Adrenal gland (tissue), 19 donors: ENCODE measurements around the gene TMA7. TPM values are rescaled to one million over a fixed set of nuclear protein-coding genes. Genes with fewer than 3 reads are reported as not detected.

Source experiments
- DNase-seq, 7 donors: peaks; one replicate each; pipeline ENCODE4 v3.0.0-alpha.2; 2019 to 2020
- H3K27ac ChIP-seq, 5 donors: fragments of 200-600 bp; sonication (generic) in 4 of 5; 1 replicate in 3 of 5; 2 replicates in 2 of 5; pipeline versions ENCODE4 v1.5.1 to v1.8.0; 2016 to 2020; ENCODE audit warnings: mild to moderate bottlenecking in 1 of 5
- H3K27me3 ChIP-seq: fragments of 200-600 bp; 2 replicates; pipeline ENCODE4 v1.8.0; 2021
- H3K36me3 ChIP-seq, 2 donors: fragments of 200-600 bp; replicated peaks in 1 of 2; 1 replicate in 1 of 2; 2 replicates in 1 of 2; pipeline versions ENCODE4 v1.5.1 to v1.8.0; 2018 to 2022
- H3K4me1 ChIP-seq, 2 donors: fragments of 200-600 bp; replicated peaks in 1 of 2; 1 replicate in 1 of 2; 2 replicates in 1 of 2; pipeline versions ENCODE4 v1.5.1 to v1.8.0; 2018 to 2021
- H3K4me3 ChIP-seq, 4 donors: fragments of 200-600 bp; sonication (generic) in 3 of 4; one replicate each; pipeline ENCODE4 v1.5.1; 2016 to 2018
- H3K9me3 ChIP-seq, 3 donors: fragments of 200-600 bp; sonication (generic) in 1 of 3; replicated peaks in 1 of 3; 1 replicate in 2 of 3; 2 replicates in 1 of 3; pipeline versions ENCODE4 v1.5.1 to v1.8.0; 2016 to 2021
- CTCF ChIP-seq, 6 experiments: fragments of 450-650 bp in 4 of 6; fragments of 200-600 bp in 2 of 6; sonication (generic) in 1 of 6; IDR thresholded peaks; 1 replicate in 5 of 6; 2 replicates in 1 of 6; pipeline versions ENCODE4 v1.5.1 to v1.8.0; 2016 to 2021; ENCODE audit warnings: antibody characterized with exemption in 6 of 6, mild to moderate bottlenecking in 2 of 6, moderate library complexity in 1 of 6
- POLR2A ChIP-seq, 2 donors: fragments of 450-650 bp; IDR thresholded peaks; one replicate each; pipeline ENCODE4 v1.6.1; 2017; ENCODE audit warnings: antibody characterized with exemption in 2 of 2, mild to moderate bottlenecking in 2 of 2, moderate library complexity in 1 of 2
- WGBS, 4 donors: extraction: QIAGEN DNeasy Blood & Tissue Kit in 2 of 4; methylation state at CpG; one replicate each; pipeline versions ENCODE4 v1.1.5 to v1.1.7; 2013 to 2017; 5-methylcytosine and 5-hydroxymethylcytosine counted together
- intact Hi-C, 2 donors: fragments of 100-400 bp; cut with DNase I; formaldehyde crosslinking; loops; one replicate each; pipeline versions ENCODE4 v1.14.1 to v1.15.0; 2022 to 2023
- long read RNA-seq, 10 donors: library from polyadenylated mRNA in 3 of 10; unstranded in 2 of 10; stranded (forward) in 1 of 10; transcript quantifications; one replicate each; pipeline ENCODE4 v2.0.0 and lab custom pipeline, GENCODE V29; 2021 to 2026
- polyA plus RNA-seq, 3 donors: library from polyadenylated mRNA; stranded (reverse); fragments of 200-250 nt in 2 of 3; fragments of 350-450 nt in 1 of 3; fragmentation: Illumina TruSeq in 1 of 3; extraction: RNeasy Lipid Tissue Mini Kit (QIAGEN cat#74804) in 1 of 3; gene quantifications; one replicate each; pipeline ENCODE4 v1.2.3, GENCODE V29; 2013 to 2014
- total RNA-seq, 9 donors: library from RNA; depleted of rRNA in 4 of 9; stranded (reverse); fragments of >200 nt in 4 of 9; fragments of 120-200 nt in 1 of 9; fragmentation: NEBNext Ultra II Directional in 1 of 9; extraction: Animal tissue kit (Norgen Biotek cat#: 25700) in 1 of 9; gene quantifications; one replicate each; pipeline versions ENCODE4 v1.1.0 to v1.2.4, GENCODE V29; 2013 to 2023
- donor health status: healthy with polysubstance abuse.
- donor health status: Bipolar disorder and iron deficiency.
- donor health status: DM: yes; HTN: yes; CAD: no.
- donor health status: DM: no; HTN: no; CAD: no.
- donor health status: DM: no; HTN: no; CAD: no.
- donor health status: DM: yes; HTN: yes; CAD: no.

The TMA7 gene
- 100 to 1,000 TPM; 177 to 603 (median 238) TPM for total RNA-seq
- polyA plus RNA-seq, result 100 to 1,000 TPM; 489 to 891 (median 742) TPM
- long read RNA-seq, donor 1, transcript TMA7-202 (3 exons, 619 nt), result minor isoform, 70 of 527 reads
- long read RNA-seq, donor 1, transcript TMA7-201 (4 exons, 561 nt), result major isoform, 403 of 527 reads
- long read RNA-seq, donor 1, partial matches to known transcripts, result 15 of 527 reads
- long read RNA-seq, donor 1, other reads (novel, unspliced or antisense), result 39 of 527 reads
- long read RNA-seq, donor 2, transcript TMA7-201 (4 exons, 561 nt), result major isoform, 241 of 310 reads
- long read RNA-seq, donor 2, transcript TMA7-202 (3 exons, 619 nt), result minor isoform, 41 of 310 reads
- long read RNA-seq, donor 2, partial matches to known transcripts, result 16 of 310 reads
- long read RNA-seq, donor 2, other reads (novel, unspliced or antisense), result 12 of 310 reads
- long read RNA-seq, donor 3, transcript TMA7-202 (3 exons, 619 nt), result minor isoform, 49 of 369 reads
- long read RNA-seq, donor 3, transcript TMA7-201 (4 exons, 561 nt), result major isoform, 292 of 369 reads
- long read RNA-seq, donor 3, partial matches to known transcripts, result 5 of 369 reads
- long read RNA-seq, donor 3, other reads (novel, unspliced or antisense), result 23 of 369 reads
- long read RNA-seq, donor 4, transcript TMA7-201 (4 exons, 561 nt), result major isoform, 335 of 373 reads
- long read RNA-seq, donor 4, transcript TMA7-202 (3 exons, 619 nt), result minor isoform, 26 of 373 reads
- long read RNA-seq, donor 4, partial matches to known transcripts, result 0 of 373 reads
- long read RNA-seq, donor 4, other reads (novel, unspliced or antisense), result 12 of 373 reads
- long read RNA-seq, donor 5, transcript TMA7-202 (3 exons, 619 nt), result minor isoform, 19 of 434 reads
- long read RNA-seq, donor 5, transcript TMA7-201 (4 exons, 561 nt), result major isoform, 385 of 434 reads
- long read RNA-seq, donor 5, partial matches to known transcripts, result 2 of 434 reads
- long read RNA-seq, donor 5, other reads (novel, unspliced or antisense), result 28 of 434 reads
- long read RNA-seq, donor 6, transcript TMA7-201 (4 exons, 561 nt), result major isoform, 267 of 299 reads
- long read RNA-seq, donor 6, transcript TMA7-202 (3 exons, 619 nt), result minor isoform, 13 of 299 reads
- long read RNA-seq, donor 6, partial matches to known transcripts, result 2 of 299 reads
- long read RNA-seq, donor 6, other reads (novel, unspliced or antisense), result 17 of 299 reads
- long read RNA-seq, donor 7, transcript TMA7-202 (3 exons, 619 nt), result minor isoform, 39 of 235 reads
- long read RNA-seq, donor 7, transcript TMA7-201 (4 exons, 561 nt), result major isoform, 173 of 235 reads
- long read RNA-seq, donor 7, partial matches to known transcripts, result 8 of 235 reads
- long read RNA-seq, donor 7, other reads (novel, unspliced or antisense), result 14 of 235 reads
- long read RNA-seq, donor 8, transcript TMA7-202 (3 exons, 619 nt), result minor isoform, 53 of 483 reads
- long read RNA-seq, donor 8, transcript TMA7-201 (4 exons, 561 nt), result major isoform, 383 of 483 reads
- long read RNA-seq, donor 8, partial matches to known transcripts, result 19 of 483 reads
- long read RNA-seq, donor 8, other reads (novel, unspliced or antisense), result 26 of 483 reads
- long read RNA-seq, donor 9, transcript TMA7-201 (4 exons, 561 nt), result major isoform, 228 of 292 reads
- long read RNA-seq, donor 9, transcript TMA7-202 (3 exons, 619 nt), result minor isoform, 42 of 292 reads
- long read RNA-seq, donor 9, partial matches to known transcripts, result 21 of 292 reads
- long read RNA-seq, donor 9, other reads (novel, unspliced or antisense), result 0 of 292 reads
- long read RNA-seq, donor 10, transcript TMA7-201 (4 exons, 561 nt), result major isoform, 158 of 219 reads
- long read RNA-seq, donor 10, transcript TMA7-202 (3 exons, 619 nt), result minor isoform, 43 of 219 reads
- long read RNA-seq, donor 10, partial matches to known transcripts, result 0 of 219 reads
- long read RNA-seq, donor 10, other reads (novel, unspliced or antisense), result 18 of 219 reads

GRCh38 chr3:48439820-48440589 is at the start of gene TMA7, which contains the start of gene CCDC51:
TSS of gene TMA7 (plus strand) at chr3:48440257. CDS start at chr3:48440297, 40 bp downstream.
TSS of gene CCDC51 (minus strand) at chr3:48440119. CDS start at chr3:48435128, 4,991 bp downstream.
- peaks cover 18 to 29% of the 10 kb centered on the region in 2 donors for H3K4me1 ChIP-seq
- WGBS, 4 donors, result 0 to 1% (median 0%) methylated on average over 36 to 54 of the region's 54 CpGs
- peaks cover 0 to 22% of the 10 kb centered on the region in 2 donors for H3K36me3 ChIP-seq
- H3K4me3 ChIP-seq, result peak within 1 kb of the TSS; percentile 71 to 99 (median 92)
- peak; percentile 98 to 99 (median 99) for DNase-seq
- no peaks in the 10 kb centered on the region for H3K27me3 ChIP-seq
- peak within 1 kb of the TSS; percentile 67 to 95 (median 91) for H3K27ac ChIP-seq
- intact Hi-C loops, result loop anchor here (5.0 to 10.0 kb wide), 4 partner anchors 43 to 245 kb away; no protein-coding TSS in a partner anchor
- TF ChIP-seq POLR2A (IDR thresholded peaks at IDR 0.05) (peak; percentile 80 to 91), CTCF (IDR thresholded peaks at IDR 0.05) (no peak)
- H3K9me3 ChIP-seq, result no peaks in the 10 kb centered on the region

GRCh38 chr3:48394391-48394790 is 45.7 kb upstream of the TMA7 start:
- H3K4me1 ChIP-seq, result no peaks in the 10 kb centered on the region
- intact Hi-C loops, result no loop called here
- H3K9me3 ChIP-seq, result no peaks in the 10 kb centered on the region
- no peak for TF ChIP-seq POLR2A (IDR thresholded peaks at IDR 0.05)
- TF ChIP-seq CTCF (IDR thresholded peaks at IDR 0.05), result no peak
- H3K36me3 ChIP-seq, result no peaks in the 10 kb centered on the region
- WGBS, 4 donors, result 80 to 88% (median 84%) methylated on average over 2 of the region's 2 CpGs
- no peak overlapping the region for H3K4me3 ChIP-seq
- no peaks in the 10 kb centered on the region for H3K27me3 ChIP-seq
- H3K27ac ChIP-seq, result no peak overlapping the region
- DNase-seq, result no peak

- intact Hi-C loops, result loop anchor here in 1 of 2 donors (5.0 kb wide), 1 partner anchor 42 kb away; no protein-coding TSS in a partner anchor
- Histone ChIP-seq H3K36me3 (no peaks in the 10 kb centered on the region), H3K4me1 (no peaks in the 10 kb centered on the region), H3K27me3 (no peaks in the 10 kb centered on the region), H3K27ac (no peak overlapping the region), H3K9me3 (no peaks in the 10 kb centered on the region), H3K4me3 (no peak overlapping the region)
- no peak for DNase-seq
- TF ChIP-seq CTCF (IDR thresholded peaks at IDR 0.05), result no peak
- TF ChIP-seq POLR2A (IDR thresholded peaks at IDR 0.05), result no peak
- 63 to 73% (median 68%) methylated on average over 3 of the region's 3 CpGs for WGBS, 4 donors
These were observed 44.3 kb upstream of the TMA7 start for GRCh38 chr3:48395714-48396113.
